HepG2 (cell line): ENCODE results near the gene MAOB. TPM values are rescaled to one million over a fixed set of nuclear protein-coding genes. Genes with fewer than 3 reads are reported as not detected.

Experiments used
- ATAC-seq: fragments of 200-7000 bp; cut with Tn5 transposase; 3 replicates; pipeline ENCODE4 v1.9.1; 2020; ENCODE audit warnings: mild to moderate bottlenecking, moderate library complexity
- BruUV-seq: library from RNA; stranded (reverse); fragments of 400-500 nt; replicated peaks from 2 replicates; lab custom pipeline; 2021; lab: Mats Ljungman, UMichigan
- CTCF ChIA-PET: fragments of 300-600 bp; formaldehyde crosslinking; extraction: SDS; loops from one replicate; lab custom pipeline; 2021; ENCODE audit warnings: low total read pairs, inconsistent platforms, low intra/inter-chr PET ratio; lab: Yijun Ruan, JAX
- POLR2A ChIA-PET: fragments of 350-600 bp; sonication (Branson Sonifier 250); formaldehyde crosslinking; loops from one replicate; lab custom pipeline; 2020; ENCODE audit warnings: antibody characterized with exemption, inconsistent platforms; lab: Yijun Ruan, JAX
- DNase-seq: peaks from one replicate; pipeline ENCODE4 v3.0.0-alpha.2; 2015; ENCODE audit warnings: low spot score
- FAIRE-seq: peaks from 3 replicates; lab custom pipeline; 2011; peaks lifted over from hg19 to GRCh38; lab: Jason Lieb, UNC
- H2AFZ ChIP-seq: one replicate; pipeline ENCODE4 v1.6.1; 2011; ENCODE audit warnings: low read length, inconsistent platforms
- H3K27ac ChIP-seq: fragments of 300-600 bp; 3 replicates; pipeline ENCODE4 v1.8.0; 2011; ENCODE audit warnings: mixed run types, mild to moderate bottlenecking, mixed read lengths, low read length, inconsistent platforms; ENCODE audit not compliant: insufficient read depth; ENCODE audit errors: extremely low read length
- H3K27me3 ChIP-seq, 2 experiments: fragments of 200-600 bp in 1 of 2; 2 replicates in 1 of 2; 3 replicates in 1 of 2; pipeline versions ENCODE4 v1.6.0 to v1.8.0; 2011; ENCODE audit warnings: low read length in 2 of 2, mild to moderate bottlenecking in 2 of 2, moderate library complexity in 2 of 2, inconsistent platforms in 1 of 2; ENCODE audit not compliant: insufficient read depth in 2 of 2, control insufficient read depth in 1 of 2
- H3K36me3 ChIP-seq, 2 experiments: fragments of 200-600 bp in 1 of 2; replicated peaks in 1 of 2; 2 replicates in 1 of 2; 3 replicates in 1 of 2; pipeline versions ENCODE4 v1.5.1 to v1.8.0; 2011; ENCODE audit warnings: low read length in 2 of 2, inconsistent platforms in 1 of 2; ENCODE audit not compliant: insufficient read depth in 2 of 2, control insufficient read depth in 1 of 2
- H3K4me1 ChIP-seq: 2 replicates; pipeline ENCODE4 v1.5.1; 2012; ENCODE audit warnings: low read length, inconsistent platforms; ENCODE audit not compliant: insufficient read depth
- H3K4me2 ChIP-seq: 2 replicates; pipeline ENCODE4 v1.6.0; 2011; ENCODE audit warnings: low read depth, low read length, inconsistent platforms
- H3K4me3 ChIP-seq, 3 experiments: fragments of 200-600 bp in 1 of 3; sonication (generic), shearing (Covaris generic) in 1 of 3; replicated peaks in 1 of 3; 2 replicates each; pipeline ENCODE4 v1.5.1; 2011 to 2016; ENCODE audit warnings: low read length in 3 of 3, inconsistent platforms in 2 of 3, low read depth in 2 of 3, mild to moderate bottlenecking in 2 of 3, control low read depth in 1 of 3, mixed read lengths in 1 of 3; ENCODE audit not compliant: insufficient read depth in 1 of 3
- H3K79me2 ChIP-seq: one replicate; pipeline ENCODE4 v1.6.1; 2011; ENCODE audit warnings: low read length, inconsistent platforms; ENCODE audit not compliant: insufficient read depth
- H3K9ac ChIP-seq: 2 replicates; pipeline ENCODE4 v1.6.0; 2011; ENCODE audit warnings: mild to moderate bottlenecking, low read depth, low read length, inconsistent platforms; ENCODE audit not compliant: insufficient read depth
- H3K9me3 ChIP-seq: 2 replicates; pipeline ENCODE4 v1.5.1; 2012; ENCODE audit warnings: mild to moderate bottlenecking, low read length
- H4K20me1 ChIP-seq: 2 replicates; pipeline ENCODE4 v1.6.0; 2011; ENCODE audit warnings: inconsistent platforms, mild to moderate bottlenecking, low read length, moderate library complexity; ENCODE audit not compliant: insufficient read depth
- AGO2 ChIP-seq: fragments of 200-400 bp; formaldehyde crosslinking; optimal IDR thresholded peaks from 2 replicates; pipeline ENCODE3; 2017; ENCODE audit warnings: mild to moderate bottlenecking, low read depth, low read length, moderate library complexity
- ETV5 ChIP-seq: IDR thresholded peaks from 2 replicates; pipeline ENCODE4 v1.6.1; 2018; ENCODE audit warnings: missing biosample characterization, missing genetic modification reagents, inconsistent platforms, borderline replicate concordance
- GLI4 ChIP-seq: sonication (generic); formaldehyde crosslinking; IDR thresholded peaks from 2 replicates; pipeline ENCODE4 v1.5.1; 2020; ENCODE audit warnings: missing genetic modification reagents, mild to moderate bottlenecking, moderate library complexity, borderline replicate concordance
- KLF6 ChIP-seq: IDR thresholded peaks from 2 replicates; pipeline ENCODE4 v1.8.0; 2016; ENCODE audit warnings: missing biosample characterization, missing genetic modification reagents
- LCORL ChIP-seq, 2 experiments: fragments of 450-650 bp in 1 of 2; sonication (generic) in 1 of 2; formaldehyde crosslinking in 1 of 2; IDR thresholded peaks; 2 replicates each; pipeline versions ENCODE4 v1.5.0 to v1.6.1; 2017 to 2020; ENCODE audit warnings: antibody characterized with exemption in 1 of 2, missing genetic modification reagents in 1 of 2
- ONECUT2 ChIP-seq: sonication (generic); formaldehyde crosslinking; IDR thresholded peaks from 2 replicates; pipeline ENCODE4 v1.4.0; 2020; ENCODE audit warnings: missing genetic modification reagents
- TBX3 ChIP-seq: fragments of 450-650 bp; IDR thresholded peaks from 2 replicates; pipeline ENCODE4 v1.6.1; 2017; ENCODE audit warnings: antibody characterized with exemption, mild to moderate bottlenecking, inconsistent platforms, borderline replicate concordance
- ZBTB7B ChIP-seq: sonication (generic); formaldehyde crosslinking; IDR thresholded peaks from 2 replicates; pipeline ENCODE4 v1.4.0; 2020; ENCODE audit warnings: missing genetic modification reagents
- ZNF232 ChIP-seq: sonication (generic); formaldehyde crosslinking; IDR thresholded peaks from 2 replicates; pipeline ENCODE4 v1.4.0; 2020; ENCODE audit warnings: missing genetic modification reagents, borderline replicate concordance
- ZNF432 ChIP-seq: sonication (generic); formaldehyde crosslinking; IDR thresholded peaks from 2 replicates; pipeline ENCODE4 v1.5.0; 2020; ENCODE audit warnings: missing genetic modification reagents, mild to moderate bottlenecking, borderline replicate concordance
- ZSCAN29 ChIP-seq: sonication (generic); formaldehyde crosslinking; conservative IDR thresholded peaks from 2 replicates; pipeline ENCODE4 v1.4.0; 2020; ENCODE audit warnings: mild to moderate bottlenecking, missing genetic modification reagents
- WGBS: methylation state at CpG from one replicate; pipeline ENCODE4 v1.1.6; 2017; ENCODE audit warnings: low lambda C conversion rate; 5-methylcytosine and 5-hydroxymethylcytosine counted together
- in situ Hi-C: cut with HindIII; loops from 2 replicates; pipeline ENCODE4 v1.10.0; 2017; ENCODE audit warnings: low pct_unique_long_range_greater_than_20kb; ENCODE audit not compliant: extremely low pct_ligation_motif_present
- intact Hi-C: fragments of 100-400 bp; cut with micrococcal nuclease; formaldehyde crosslinking; loops from one replicate; pipeline ENCODE4 v1.10.0; 2022; ENCODE audit not compliant: unreplicated experiment
- polyA plus RNA-seq, 8 experiments: library from polyadenylated mRNA; depleted of rRNA in 3 of 8; stranded (reverse) in 7 of 8; unstranded in 1 of 8; fragments of >200 nt; fragmentation: Illumina TruSeq in 4 of 8; extraction: Trizol in 4 of 8; gene quantifications; 2 replicates each; pipeline versions ENCODE4 v1.2.1 to v1.2.3, GENCODE V29; 2011 to 2016; ENCODE audit warnings: low read depth in 4 of 8, missing spikeins in 1 of 8, mixed read lengths in 1 of 8; ENCODE audit not compliant: insufficient read depth in 1 of 8
- total RNA-seq, 5 experiments: library from RNA; depleted of rRNA; stranded (reverse); fragments of >200 nt; fragmentation: Illumina TruSeq; extraction: Trizol; gene quantifications; 2 replicates each; pipeline ENCODE4 v1.2.3, GENCODE V29; 2016; ENCODE audit warnings: low read depth in 1 of 5
- TF ChIP-seq, protein P1 (sequence below): IDR thresholded peaks from 2 replicates; pipeline ENCODE4 v1.6.1; 2016; ENCODE audit warnings: low read depth, borderline replicate concordance
- TF ChIP-seq, protein P2 (sequence below): IDR thresholded peaks from 2 replicates; pipeline ENCODE4 v1.6.1; 2016; ENCODE audit warnings: missing genetic modification reagents, missing compliant biosample characterization
- TF ChIP-seq, protein P3 (sequence below): sonication (generic); formaldehyde crosslinking; IDR thresholded peaks from 2 replicates; pipeline ENCODE4 v1.5.0; 2020; ENCODE audit warnings: missing genetic modification reagents
- TF ChIP-seq, protein P4 (sequence below): sonication (generic); formaldehyde crosslinking; IDR thresholded peaks from 2 replicates; pipeline ENCODE4 v1.4.0; 2020; ENCODE audit warnings: missing genetic modification reagents, mild to moderate bottlenecking, borderline replicate concordance
- TF ChIP-seq, protein P5 (sequence below): sonication (generic); formaldehyde crosslinking; IDR thresholded peaks from 2 replicates; pipeline ENCODE4 v1.8.0; 2022; ENCODE audit warnings: low read depth, missing genetic modification reagents

Gene MAOB
- total and polyA plus RNA-seq, 2 of the 13 experiments (the other 11 are each of a cell fraction or from before 2014, with no cell fraction given): 11.0 to 19.0 TPM

DNA sequence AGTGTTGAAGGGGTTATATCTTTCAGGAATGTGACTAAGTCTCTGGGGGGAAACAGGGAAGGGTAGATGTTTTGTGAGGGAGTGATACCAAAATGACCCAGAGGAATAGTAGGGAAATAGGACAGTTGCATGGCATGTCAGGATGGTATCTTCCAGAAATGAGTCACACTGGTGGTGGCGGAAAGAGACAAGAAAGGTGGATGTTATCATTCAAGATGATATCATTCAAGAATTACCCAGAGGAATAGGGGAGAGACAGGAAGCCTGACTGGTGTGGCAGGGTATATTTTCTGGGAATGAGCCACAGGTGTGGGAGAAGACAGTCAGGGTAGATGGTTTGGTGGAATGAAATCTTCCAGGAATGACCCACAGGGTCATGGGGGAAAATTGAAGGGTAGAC is 165.1 kb downstream of the MAOB start:
- ChIA-PET POLR2A (no interaction called here), CTCF (no interaction called here)
- Histone ChIP-seq H3K27me3 (no peaks in the 10 kb centered on the region), H3K79me2 (no peaks in the 10 kb centered on the region), H3K9me3 (no peaks in the 10 kb centered on the region), H3K27ac (no peak overlapping the region), H2AFZ (no peak overlapping the region), H3K4me1 (no peaks in the 10 kb centered on the region), H3K36me3 (0 out of 5 replicates have a peak, but pooled peaks cover 0 to 4% of the 10 kb centered on the region in 2 experiments), H4K20me1 (no peaks in the 10 kb centered on the region), H3K4me2 (no peak overlapping the region), H3K9ac (no peak overlapping the region), H3K4me3 (no peak overlapping the region)
- no peak for TF ChIP-seq ZNF232 (CRISPR knock-in tag)
- TF ChIP-seq ETV5 (CRISPR knock-in tag): no peak
- TF ChIP-seq AGO2: no peak
- TF ChIP-seq GLI4 (CRISPR knock-in tag): no peak
- TF ChIP-seq, protein P1, sequence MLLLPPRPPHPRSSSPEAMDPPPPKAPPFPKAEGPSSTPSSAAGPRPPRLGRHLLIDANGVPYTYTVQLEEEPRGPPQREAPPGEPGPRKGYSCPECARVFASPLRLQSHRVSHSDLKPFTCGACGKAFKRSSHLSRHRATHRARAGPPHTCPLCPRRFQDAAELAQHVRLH (CRISPR knock-in tag): no peak
- TF ChIP-seq, protein P2, sequence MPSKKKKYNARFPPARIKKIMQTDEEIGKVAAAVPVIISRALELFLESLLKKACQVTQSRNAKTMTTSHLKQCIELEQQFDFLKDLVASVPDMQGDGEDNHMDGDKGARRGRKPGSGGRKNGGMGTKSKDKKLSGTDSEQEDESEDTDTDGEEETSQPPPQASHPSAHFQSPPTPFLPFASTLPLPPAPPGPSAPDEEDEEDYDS (CRISPR knock-in tag): no peak
- TF ChIP-seq, protein P3, sequence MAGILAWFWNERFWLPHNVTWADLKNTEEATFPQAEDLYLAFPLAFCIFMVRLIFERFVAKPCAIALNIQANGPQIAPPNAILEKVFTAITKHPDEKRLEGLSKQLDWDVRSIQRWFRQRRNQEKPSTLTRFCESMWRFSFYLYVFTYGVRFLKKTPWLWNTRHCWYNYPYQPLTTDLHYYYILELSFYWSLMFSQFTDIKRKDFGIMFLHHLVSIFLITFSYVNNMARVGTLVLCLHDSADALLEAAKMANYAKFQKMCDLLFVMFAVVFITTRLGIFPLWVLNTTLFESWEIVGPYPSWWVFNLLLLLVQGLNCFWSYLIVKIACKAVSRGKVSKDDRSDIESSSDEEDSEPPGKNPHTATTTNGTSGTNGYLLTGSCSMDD (CRISPR knock-in tag): no peak
- no peak for TF ChIP-seq ZNF432 (CRISPR knock-in tag)
- no peak for TF ChIP-seq KLF6 (CRISPR knock-in tag)
- no peak for TF ChIP-seq ONECUT2 (CRISPR knock-in tag)
- no peak for TF ChIP-seq ZBTB7B (CRISPR knock-in tag)
- TF ChIP-seq TBX3: no peak
- TF ChIP-seq, protein P4, sequence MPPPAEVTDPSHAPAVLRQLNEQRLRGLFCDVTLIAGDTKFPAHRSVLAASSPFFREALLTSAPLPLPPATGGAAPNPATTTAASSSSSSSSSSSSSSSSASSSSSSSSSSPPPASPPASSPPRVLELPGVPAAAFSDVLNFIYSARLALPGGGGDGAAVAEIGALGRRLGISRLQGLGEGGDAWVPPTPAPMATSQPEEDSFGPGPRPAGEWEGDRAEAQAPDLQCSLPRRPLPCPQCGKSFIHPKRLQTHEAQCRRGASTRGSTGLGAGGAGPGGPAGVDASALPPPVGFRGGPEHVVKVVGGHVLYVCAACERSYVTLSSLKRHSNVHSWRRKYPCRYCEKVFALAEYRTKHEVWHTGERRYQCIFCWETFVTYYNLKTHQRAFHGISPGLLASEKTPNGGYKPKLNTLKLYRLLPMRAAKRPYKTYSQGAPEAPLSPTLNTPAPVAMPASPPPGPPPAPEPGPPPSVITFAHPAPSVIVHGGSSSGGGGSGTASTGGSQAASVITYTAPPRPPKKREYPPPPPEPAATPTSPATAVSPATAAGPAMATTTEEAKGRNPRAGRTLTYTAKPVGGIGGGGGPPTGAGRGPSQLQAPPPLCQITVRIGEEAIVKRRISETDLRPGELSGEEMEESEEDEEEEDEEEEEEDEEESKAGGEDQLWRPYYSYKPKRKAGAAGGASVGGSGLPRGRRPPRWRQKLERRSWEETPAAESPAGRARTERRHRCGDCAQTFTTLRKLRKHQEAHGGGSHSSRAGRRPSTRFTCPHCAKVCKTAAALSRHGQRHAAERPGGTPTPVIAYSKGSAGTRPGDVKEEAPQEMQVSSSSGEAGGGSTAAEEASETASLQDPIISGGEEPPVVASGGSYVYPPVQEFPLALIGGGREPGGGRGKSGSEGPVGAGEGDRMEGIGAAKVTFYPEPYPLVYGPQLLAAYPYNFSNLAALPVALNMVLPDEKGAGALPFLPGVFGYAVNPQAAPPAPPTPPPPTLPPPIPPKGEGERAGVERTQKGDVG: no peak
- no peak for TF ChIP-seq LCORL (IDR thresholded peaks at IDR 0.05)
- no peak for TF ChIP-seq LCORL (CRISPR knock-in tag; IDR thresholded peaks at IDR 0.05)
- TF ChIP-seq, protein P5, sequence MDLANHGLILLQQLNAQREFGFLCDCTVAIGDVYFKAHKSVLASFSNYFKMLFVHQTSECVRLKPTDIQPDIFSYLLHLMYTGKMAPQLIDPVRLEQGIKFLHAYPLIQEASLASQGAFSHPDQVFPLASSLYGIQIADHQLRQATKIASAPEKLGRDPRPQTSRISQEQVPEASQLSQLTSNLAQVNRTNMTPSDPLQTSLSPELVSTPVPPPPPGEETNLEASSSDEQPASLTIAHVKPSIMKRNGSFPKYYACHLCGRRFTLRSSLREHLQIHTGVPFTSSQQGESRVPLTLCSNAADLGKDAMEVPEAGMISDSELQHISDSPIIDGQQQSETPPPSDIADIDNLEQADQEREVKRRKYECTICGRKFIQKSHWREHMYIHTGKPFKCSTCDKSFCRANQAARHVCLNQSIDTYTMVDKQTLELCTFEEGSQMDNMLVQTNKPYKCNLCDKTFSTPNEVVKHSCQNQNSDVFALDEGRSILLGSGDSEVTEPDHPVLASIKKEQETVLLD (CRISPR knock-in tag): no peak
- no peak for TF ChIP-seq ZSCAN29
- in situ Hi-C loops: no loop called here
- FAIRE-seq (no peak), ATAC-seq (no peak), DNase-seq (no peak)
- WGBS: 100% methylated on average over 1 of the region's 1 CpG
- intact Hi-C loops: no loop called here
- BruUV-seq: no TSS peak
